Nephron (organoid): ENCODE data around the gene FAM13A.
A peak's percentile ranks its signal among the peaks of the same experiment; 100 is the strongest.

Source experiments
- H3K27ac Mint-ChIP-seq, 3 experiments: 2 replicates each; pipeline ENCODE4 v1.8.0; 2020; ENCODE audit warnings: mixed read lengths in 3 of 3, mild to moderate bottlenecking in 2 of 3, moderate library complexity in 1 of 3
- H3K27me3 Mint-ChIP-seq: 2 replicates; pipeline ENCODE4 v1.8.0; 2021; ENCODE audit warnings: low read depth, mild to moderate bottlenecking, moderate library complexity, mixed read lengths
- H3K36me3 Mint-ChIP-seq: 2 replicates; pipeline ENCODE4 v1.8.0; 2020; ENCODE audit warnings: low read depth, mixed read lengths
- H3K4me1 Mint-ChIP-seq: 2 replicates; pipeline ENCODE4 v1.8.0; 2020; ENCODE audit warnings: mixed read lengths
- H3K4me3 Mint-ChIP-seq, 3 experiments: 2 replicates each; pipeline ENCODE4 v1.8.0; 2020; ENCODE audit warnings: mild to moderate bottlenecking in 3 of 3, mixed read lengths in 3 of 3, moderate library complexity in 2 of 3
- H3K9me3 Mint-ChIP-seq: 2 replicates; pipeline ENCODE4 v1.8.0; 2020; ENCODE audit warnings: mixed read lengths
- TF ChIP-seq, protein P1 (sequence below), 3 experiments: fragments of 200-600 bp; sonication (generic); IDR thresholded peaks; one replicate each; pipeline ENCODE4 v1.5.0; 2021; ENCODE audit warnings: antibody characterized with exemption in 3 of 3; ENCODE audit not compliant: unreplicated experiment in 3 of 3

Gene FAM13A

DNA sequence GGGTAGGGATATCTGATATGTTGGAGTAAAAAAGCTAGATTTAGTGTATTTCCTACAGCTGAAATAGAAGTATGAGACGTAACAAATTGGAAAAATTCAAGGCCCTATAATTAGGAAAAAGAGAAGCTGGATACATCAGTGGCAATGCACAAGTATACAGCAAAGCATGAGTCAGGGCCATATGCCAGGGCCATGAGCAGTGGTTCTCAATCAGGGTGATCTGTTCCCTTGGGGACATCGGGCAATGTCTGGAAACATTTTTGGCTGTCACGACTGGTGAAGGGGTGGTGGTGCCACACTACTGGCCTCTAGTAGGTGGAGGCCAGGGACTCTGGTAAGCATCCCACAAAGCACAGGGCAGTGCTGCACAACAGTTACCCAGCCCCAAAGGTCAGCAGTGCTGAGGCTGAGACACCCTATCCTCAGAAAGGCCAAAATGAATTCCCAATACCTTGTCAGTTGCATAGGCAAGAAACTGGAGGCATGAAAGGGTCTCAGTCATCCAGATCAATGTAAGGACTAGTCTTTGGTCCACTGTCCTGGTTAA is 322.5 kb downstream of the FAM13A start:
- peaks cover 63% of the 10 kb centered on the region for H3K36me3 Mint-ChIP-seq
- peak overlapping the region in 1 of 3 experiments; percentile 27 for H3K27ac Mint-ChIP-seq
- TF ChIP-seq, protein P1, sequence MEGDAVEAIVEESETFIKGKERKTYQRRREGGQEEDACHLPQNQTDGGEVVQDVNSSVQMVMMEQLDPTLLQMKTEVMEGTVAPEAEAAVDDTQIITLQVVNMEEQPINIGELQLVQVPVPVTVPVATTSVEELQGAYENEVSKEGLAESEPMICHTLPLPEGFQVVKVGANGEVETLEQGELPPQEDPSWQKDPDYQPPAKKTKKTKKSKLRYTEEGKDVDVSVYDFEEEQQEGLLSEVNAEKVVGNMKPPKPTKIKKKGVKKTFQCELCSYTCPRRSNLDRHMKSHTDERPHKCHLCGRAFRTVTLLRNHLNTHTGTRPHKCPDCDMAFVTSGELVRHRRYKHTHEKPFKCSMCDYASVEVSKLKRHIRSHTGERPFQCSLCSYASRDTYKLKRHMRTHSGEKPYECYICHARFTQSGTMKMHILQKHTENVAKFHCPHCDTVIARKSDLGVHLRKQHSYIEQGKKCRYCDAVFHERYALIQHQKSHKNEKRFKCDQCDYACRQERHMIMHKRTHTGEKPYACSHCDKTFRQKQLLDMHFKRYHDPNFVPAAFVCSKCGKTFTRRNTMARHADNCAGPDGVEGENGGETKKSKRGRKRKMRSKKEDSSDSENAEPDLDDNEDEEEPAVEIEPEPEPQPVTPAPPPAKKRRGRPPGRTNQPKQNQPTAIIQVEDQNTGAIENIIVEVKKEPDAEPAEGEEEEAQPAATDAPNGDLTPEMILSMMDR (IDR thresholded peaks at IDR 0.05; ENCODE audit: unreplicated experiment in 3 of 3): no peak
- no peaks in the 10 kb centered on the region for H3K27me3 Mint-ChIP-seq
- no peaks in the 10 kb centered on the region for H3K9me3 Mint-ChIP-seq
- no peak overlapping the region for H3K4me3 Mint-ChIP-seq
- peaks cover 36% of the 10 kb centered on the region for H3K4me1 Mint-ChIP-seq

DNA sequence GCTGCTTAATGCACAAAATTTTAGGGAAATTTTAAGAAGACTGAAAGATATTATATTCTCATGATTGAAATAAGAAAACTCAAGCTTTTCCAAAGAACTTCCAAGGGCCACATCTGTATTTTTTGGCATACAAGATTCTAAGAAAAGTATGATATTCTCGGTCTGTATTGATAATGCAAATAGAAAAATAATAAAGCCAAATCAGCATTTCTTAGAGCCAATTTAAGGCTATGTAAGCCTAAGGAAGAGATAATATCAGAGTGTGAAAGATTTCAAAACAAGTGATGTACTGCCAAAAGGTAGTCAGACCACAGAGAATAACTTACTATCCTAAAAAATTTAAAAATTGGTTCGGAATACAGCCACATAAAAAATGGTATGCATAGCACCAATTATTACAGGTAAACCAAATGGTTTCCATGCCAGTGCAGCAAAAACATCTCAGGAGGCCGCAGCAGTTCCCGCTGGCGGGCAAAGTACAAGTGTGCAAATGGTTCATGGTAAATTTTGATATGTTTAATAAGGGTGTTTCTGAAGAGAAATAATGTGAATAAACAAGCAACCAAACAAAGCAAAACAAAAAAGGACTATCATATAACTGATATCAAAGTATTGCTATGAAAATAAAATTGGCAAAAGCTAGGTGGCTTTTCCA is 324.1 kb downstream of the FAM13A start:
- TF ChIP-seq, protein P1 (IDR thresholded peaks at IDR 0.05; ENCODE audit: unreplicated experiment in 3 of 3): no peak
- no peak overlapping the region for H3K27ac Mint-ChIP-seq
- H3K36me3 Mint-ChIP-seq: peaks cover 67% of the 10 kb centered on the region
- H3K9me3 Mint-ChIP-seq: no peaks in the 10 kb centered on the region
- H3K27me3 Mint-ChIP-seq: no peaks in the 10 kb centered on the region
- no peak overlapping the region for H3K4me3 Mint-ChIP-seq
- peaks cover 25% of the 10 kb centered on the region for H3K4me1 Mint-ChIP-seq

DNA sequence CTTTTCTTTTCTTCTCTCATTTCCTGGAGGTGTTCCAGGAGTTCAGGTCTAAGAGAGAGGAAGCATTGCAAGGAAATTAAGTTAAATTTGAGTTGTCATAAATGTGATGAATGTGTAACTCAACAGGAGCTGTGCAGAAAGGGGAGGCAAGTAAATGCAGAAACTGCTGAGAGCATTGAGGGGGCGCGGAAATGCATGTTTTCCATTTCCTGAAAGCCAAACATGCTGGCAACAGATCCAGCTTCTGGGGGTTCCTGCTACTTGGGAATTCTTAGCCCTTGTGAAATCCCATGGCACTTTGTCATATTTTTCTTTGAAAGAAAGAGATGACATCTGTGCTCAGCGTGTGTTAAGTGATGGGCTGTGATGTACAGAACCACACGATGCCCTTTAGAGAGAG is 325.6 kb downstream of the FAM13A start:
- TF ChIP-seq, protein P1 (IDR thresholded peaks at IDR 0.05; ENCODE audit: unreplicated experiment in 3 of 3): no peak
- Mint-ChIP-seq H3K4me1 (peaks cover 11% of the 10 kb centered on the region), H3K27ac (no peak overlapping the region), H3K4me3 (no peak overlapping the region), H3K27me3 (no peaks in the 10 kb centered on the region), H3K9me3 (no peaks in the 10 kb centered on the region), H3K36me3 (peaks cover 73% of the 10 kb centered on the region)

DNA sequence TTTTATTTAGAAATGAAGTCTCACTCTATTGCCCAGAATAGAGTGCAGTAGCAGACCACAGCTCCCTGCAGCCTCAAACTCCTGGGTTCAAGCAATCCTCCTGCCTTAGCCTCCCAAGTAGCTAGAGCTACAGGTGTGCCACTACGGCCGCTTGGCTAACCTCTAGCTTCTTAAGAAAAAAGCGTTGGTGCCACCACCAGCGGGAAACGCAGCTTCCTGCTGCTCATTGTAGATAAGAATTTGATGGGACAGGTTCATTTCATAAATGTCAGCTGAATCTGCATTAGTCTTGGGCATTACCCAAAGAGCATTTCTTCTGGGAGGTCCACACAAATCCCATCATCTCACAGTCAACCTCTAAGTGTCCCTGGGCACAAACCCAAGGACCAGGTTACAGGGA is 326.2 kb downstream of the FAM13A start:
- no peaks in the 10 kb centered on the region for H3K27me3 Mint-ChIP-seq
- peaks cover 5% of the 10 kb centered on the region for H3K4me1 Mint-ChIP-seq
- TF ChIP-seq, protein P1 (IDR thresholded peaks at IDR 0.05; ENCODE audit: unreplicated experiment in 3 of 3): no peak
- H3K4me3 Mint-ChIP-seq: no peak overlapping the region
- H3K27ac Mint-ChIP-seq: no peak overlapping the region
- H3K36me3 Mint-ChIP-seq: peaks cover 73% of the 10 kb centered on the region
- no peaks in the 10 kb centered on the region for H3K9me3 Mint-ChIP-seq

DNA sequence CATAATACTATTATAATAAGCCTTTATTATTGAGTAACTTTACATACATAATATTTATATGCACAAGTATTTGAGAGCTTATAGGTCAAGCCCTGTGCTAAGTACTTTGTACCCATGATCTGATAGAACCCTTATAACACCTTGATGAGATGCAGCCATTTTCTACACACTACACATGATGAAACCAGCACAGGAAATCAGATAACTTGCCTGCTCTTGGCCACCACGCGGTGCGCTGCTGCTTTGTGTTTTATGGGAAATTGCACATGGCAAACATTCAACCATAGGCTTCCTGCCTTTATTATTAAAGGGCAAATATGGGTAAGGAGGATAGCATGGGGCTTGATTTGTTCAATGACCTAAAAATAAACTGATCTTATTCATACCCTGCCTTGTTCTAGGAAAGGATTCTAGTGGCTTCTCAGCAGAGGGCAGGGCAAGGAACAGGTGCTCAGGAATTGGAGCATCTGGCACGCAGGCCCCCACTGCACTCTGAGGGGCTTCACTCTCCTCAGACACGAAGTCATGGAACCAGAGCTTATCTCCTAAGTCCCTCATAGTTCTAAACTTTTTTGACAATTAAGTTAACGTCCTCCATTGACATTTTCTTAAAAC is 327.7 kb downstream of the FAM13A start:
- H3K27ac Mint-ChIP-seq: no peak overlapping the region
- H3K36me3 Mint-ChIP-seq: peaks cover 65% of the 10 kb centered on the region
- H3K9me3 Mint-ChIP-seq: no peaks in the 10 kb centered on the region
- H3K27me3 Mint-ChIP-seq: no peaks in the 10 kb centered on the region
- H3K4me1 Mint-ChIP-seq: peaks cover 5% of the 10 kb centered on the region
- TF ChIP-seq, protein P1 (IDR thresholded peaks at IDR 0.05; ENCODE audit: unreplicated experiment in 3 of 3): no peak
- no peak overlapping the region for H3K4me3 Mint-ChIP-seq
